HepG2 (cell line): ENCODE results near the gene VAV2. TPM values are rescaled to one million over a fixed set of nuclear protein-coding genes. Genes with fewer than 3 reads are reported as not detected.

ENCODE experiments used
- ATF6 ChIP-seq: sonication (generic); formaldehyde crosslinking; conservative IDR thresholded peaks from 2 replicates; pipeline ENCODE4 v1.4.0; 2020; ENCODE audit warnings: missing genetic modification reagents
- ELF3 ChIP-seq: IDR thresholded peaks from 2 replicates; pipeline ENCODE4 v1.6.1; 2016; ENCODE audit warnings: missing genetic modification reagents, missing compliant biosample characterization
- ERF ChIP-seq: IDR thresholded peaks from 2 replicates; pipeline ENCODE4 v1.6.1; 2018; ENCODE audit warnings: missing biosample characterization, missing genetic modification reagents
- FOXK1 ChIP-seq: sonication (generic); formaldehyde crosslinking; IDR thresholded peaks from 2 replicates; pipeline ENCODE4 v1.4.0; 2020; ENCODE audit warnings: low read depth, missing genetic modification reagents, borderline replicate concordance
- GLI4 ChIP-seq: sonication (generic); formaldehyde crosslinking; IDR thresholded peaks from 2 replicates; pipeline ENCODE4 v1.5.1; 2020; ENCODE audit warnings: missing genetic modification reagents, mild to moderate bottlenecking, moderate library complexity, borderline replicate concordance
- PAF1 ChIP-seq: IDR thresholded peaks from 2 replicates; pipeline ENCODE4 v1.6.1; 2016; ENCODE audit warnings: missing genetic modification reagents, missing compliant biosample characterization
- PATZ1 ChIP-seq: sonication (generic); formaldehyde crosslinking; IDR thresholded peaks from 2 replicates; pipeline ENCODE4 v1.4.0; 2020; ENCODE audit warnings: missing genetic modification reagents
- PHB2 ChIP-seq: fragments of 450-650 bp; IDR thresholded peaks from 2 replicates; pipeline ENCODE4 v1.6.1; 2018; ENCODE audit not compliant: partially characterized antibody
- PPARG ChIP-seq: conservative IDR thresholded peaks from 2 replicates; pipeline ENCODE4 v1.6.1; 2016; ENCODE audit warnings: missing biosample characterization, missing genetic modification reagents
- SKI ChIP-seq: fragments of 450-650 bp; IDR thresholded peaks from one replicate; pipeline ENCODE4 v1.6.1; 2018; ENCODE audit warnings: mild to moderate bottlenecking; ENCODE audit not compliant: partially characterized antibody
- YEATS2 ChIP-seq: sonication (generic); formaldehyde crosslinking; IDR thresholded peaks from 2 replicates; pipeline ENCODE4 v1.4.0; 2020; ENCODE audit warnings: missing genetic modification reagents, borderline replicate concordance
- ZBTB25 ChIP-seq: IDR thresholded peaks from 2 replicates; pipeline ENCODE4 v1.6.1; 2018; ENCODE audit warnings: missing genetic modification reagents
- ZBTB4 ChIP-seq: sonication (generic); formaldehyde crosslinking; IDR thresholded peaks from 2 replicates; pipeline ENCODE4 v1.4.0; 2020; ENCODE audit warnings: missing genetic modification reagents, mild to moderate bottlenecking, borderline replicate concordance
- ZBTB46 ChIP-seq: sonication (generic); formaldehyde crosslinking; IDR thresholded peaks from 2 replicates; pipeline ENCODE4 v1.4.0; 2020; ENCODE audit warnings: mild to moderate bottlenecking, missing genetic modification reagents, borderline replicate concordance
- ZC3H4 ChIP-seq: sonication (generic); formaldehyde crosslinking; IDR thresholded peaks from 2 replicates; pipeline ENCODE4 v1.4.0; 2020; ENCODE audit warnings: missing genetic modification reagents, borderline replicate concordance
- ZNF501 ChIP-seq: sonication (generic); formaldehyde crosslinking; IDR thresholded peaks from 2 replicates; pipeline ENCODE4 v1.5.1; 2020; ENCODE audit warnings: mild to moderate bottlenecking, moderate library complexity, missing genetic modification reagents
- ZNF670 ChIP-seq: sonication (generic); formaldehyde crosslinking; IDR thresholded peaks from 2 replicates; pipeline ENCODE4 v1.8.0; 2022; ENCODE audit warnings: mild to moderate bottlenecking, missing genetic modification reagents, borderline replicate concordance
- ZNF782 ChIP-seq: sonication (generic); formaldehyde crosslinking; IDR thresholded peaks from 2 replicates; pipeline ENCODE4 v1.4.0; 2020; ENCODE audit warnings: missing genetic modification reagents, mild to moderate bottlenecking, borderline replicate concordance
- polyA plus RNA-seq, 8 experiments: library from polyadenylated mRNA; depleted of rRNA in 3 of 8; stranded (reverse) in 7 of 8; unstranded in 1 of 8; fragments of >200 nt; fragmentation: Illumina TruSeq in 4 of 8; extraction: Trizol in 4 of 8; gene quantifications; 2 replicates each; pipeline versions ENCODE4 v1.2.1 to v1.2.3, GENCODE V29; 2011 to 2016; ENCODE audit warnings: low read depth in 4 of 8, missing spikeins in 1 of 8, mixed read lengths in 1 of 8; ENCODE audit not compliant: insufficient read depth in 1 of 8
- total RNA-seq, 5 experiments: library from RNA; depleted of rRNA; stranded (reverse); fragments of >200 nt; fragmentation: Illumina TruSeq; extraction: Trizol; gene quantifications; 2 replicates each; pipeline ENCODE4 v1.2.3, GENCODE V29; 2016; ENCODE audit warnings: low read depth in 1 of 5

VAV2 gene
- total and polyA plus RNA-seq, 2 of the 13 experiments (the other 11 are each of a cell fraction or from before 2014, with no cell fraction given) = 22.5 to 22.9 TPM

- TF ChIP-seq ZBTB46 (CRISPR knock-in tag) (no peak), ZNF501 (CRISPR knock-in tag) (peak; percentile 57), ATF6 (no peak), ZBTB4 (CRISPR knock-in tag) (0 out of 2 replicates have a peak, but pooled peaks have one; percentile 40), ZNF782 (CRISPR knock-in tag) (no peak; the same call in 1 of the 2 replicates), SKI (peak; percentile 58), PATZ1 (peak; percentile 68), ELF3 (CRISPR knock-in tag) (no peak), GLI4 (CRISPR knock-in tag) (no peak), ZC3H4 (CRISPR knock-in tag) (no peak), PHB2 (no peak), ZBTB25 (CRISPR knock-in tag) (peak; percentile 42; the same call in 1 of the 2 replicates), PAF1 (CRISPR knock-in tag) (no peak), FOXK1 (CRISPR knock-in tag) (no peak), YEATS2 (CRISPR knock-in tag) (peak; percentile 52; the same call in 1 of the 2 replicates), ZNF670 (CRISPR knock-in tag) (no peak), PPARG (CRISPR knock-in tag) (peak; percentile 51; the same call in 1 of the 2 replicates), ERF (CRISPR knock-in tag) (peak; percentile 73; the same call in 1 of the 2 replicates)
Observed at GRCh38 chr9:133994353-133995011, 2.4 kb upstream of the VAV2 start (continued).
